Mesenchymal stem cell (in vitro differentiated cells and primary cell): ENCODE results near the gene COX5B.
A peak's percentile ranks its signal among the peaks of the same experiment; 100 is the strongest.

Source experiments
- DNase-seq: peaks from one replicate; pipeline ENCODE4 v3.0.0-alpha.2; 2013
- H2AFZ ChIP-seq: one replicate; pipeline ENCODE4 v1.6.1; 2013; ENCODE audit warnings: low read depth, mild to moderate bottlenecking, control low read depth, inconsistent platforms, low read length, moderate library complexity
- H2AK5ac ChIP-seq: 2 replicates; pipeline ENCODE4 v1.6.1; 2013; ENCODE audit warnings: low read length, moderate library complexity, mild to moderate bottlenecking, inconsistent platforms; ENCODE audit not compliant: severe bottlenecking
- H2BK120ac ChIP-seq: one replicate; pipeline ENCODE4 v1.6.1; 2013; ENCODE audit warnings: low read depth, mild to moderate bottlenecking, inconsistent platforms, low read length, moderate library complexity
- H2BK12ac ChIP-seq, 2 experiments: one replicate each; pipeline ENCODE4 v1.6.1; 2013; ENCODE audit warnings: inconsistent platforms in 2 of 2, low read length in 2 of 2, mild to moderate bottlenecking in 2 of 2, moderate library complexity in 2 of 2, control low read depth in 1 of 2
- H2BK15ac ChIP-seq: one replicate; pipeline ENCODE4 v1.6.1; 2013; ENCODE audit warnings: mild to moderate bottlenecking, low read depth, inconsistent platforms; ENCODE audit not compliant: poor library complexity, severe bottlenecking
- H2BK5ac ChIP-seq: 2 replicates; pipeline ENCODE4 v1.6.1; 2013; ENCODE audit warnings: low read depth, mild to moderate bottlenecking, low read length, control low read depth, inconsistent platforms; ENCODE audit not compliant: poor library complexity, severe bottlenecking
- H3K14ac ChIP-seq, 2 experiments: one replicate each; pipeline ENCODE4 v1.6.1; 2013; ENCODE audit warnings: inconsistent platforms in 2 of 2, low read length in 2 of 2, control low read depth in 1 of 2, mild to moderate bottlenecking in 1 of 2, moderate library complexity in 1 of 2
- H3K18ac ChIP-seq, 2 experiments: one replicate each; pipeline ENCODE4 v1.6.1; 2013; ENCODE audit warnings: inconsistent platforms in 2 of 2, low read length in 2 of 2, control low read depth in 1 of 2, low read depth in 1 of 2, mild to moderate bottlenecking in 1 of 2
- H3K23ac ChIP-seq, 2 experiments: one replicate each; pipeline ENCODE4 v1.6.1; 2013; ENCODE audit warnings: inconsistent platforms in 2 of 2, low read length in 2 of 2, mild to moderate bottlenecking in 2 of 2, moderate library complexity in 2 of 2, control low read depth in 1 of 2
- H3K27ac ChIP-seq: 2 replicates; pipeline ENCODE4 v1.5.1; 2013; ENCODE audit warnings: mild to moderate bottlenecking, moderate library complexity, low read length, control low read depth, inconsistent platforms; ENCODE audit not compliant: poor library complexity, severe bottlenecking
- H3K27me3 ChIP-seq, 2 experiments: 2 replicates each; pipeline versions ENCODE4 v1.6.1 to v1.7.0; 2013; ENCODE audit warnings: low read length in 2 of 2, mild to moderate bottlenecking in 2 of 2, moderate library complexity in 2 of 2, control low read depth in 1 of 2, inconsistent platforms in 1 of 2; ENCODE audit not compliant: control insufficient read depth in 1 of 2, insufficient read depth in 1 of 2
- H3K36me3 ChIP-seq, 2 experiments: 2 replicates each; pipeline versions ENCODE4 v1.6.1 to v1.7.0; 2013; ENCODE audit warnings: low read length in 2 of 2, control low read depth in 1 of 2, inconsistent platforms in 1 of 2, low read depth in 1 of 2, mild to moderate bottlenecking in 1 of 2; ENCODE audit not compliant: insufficient read depth in 2 of 2, control insufficient read depth in 1 of 2
- H3K4ac ChIP-seq, 2 experiments: one replicate each; pipeline ENCODE4 v1.6.1; 2013; ENCODE audit warnings: inconsistent platforms in 2 of 2, low read length in 2 of 2, mild to moderate bottlenecking in 2 of 2, moderate library complexity in 2 of 2, control low read depth in 1 of 2, low read depth in 1 of 2
- H3K4me1 ChIP-seq: 2 replicates; pipeline ENCODE4 v1.6.1; 2013; ENCODE audit warnings: low read depth, low read length, control low read depth; ENCODE audit not compliant: control insufficient read depth, insufficient read depth
- H3K4me2 ChIP-seq: 2 replicates; pipeline ENCODE4 v1.6.1; 2013; ENCODE audit warnings: low read length, mild to moderate bottlenecking, inconsistent platforms; ENCODE audit not compliant: poor library complexity, severe bottlenecking
- H3K4me3 ChIP-seq, 2 experiments: 2 replicates each; pipeline versions ENCODE4 v1.5.1 to v1.7.0; 2013; ENCODE audit warnings: low read length in 2 of 2, mild to moderate bottlenecking in 2 of 2, control low read depth in 1 of 2, low read depth in 1 of 2; ENCODE audit not compliant: insufficient read depth in 1 of 2
- H3K79me1 ChIP-seq: replicated peaks from 2 replicates; pipeline ENCODE4 v1.6.1; 2013; ENCODE audit warnings: mild to moderate bottlenecking, control low read depth, low read length, inconsistent platforms; ENCODE audit not compliant: poor library complexity, severe bottlenecking
- H3K9ac ChIP-seq: 2 replicates; pipeline ENCODE4 v1.7.0; 2013; ENCODE audit warnings: mild to moderate bottlenecking, low read length, moderate library complexity
- H3K9me3 ChIP-seq: 2 replicates; pipeline ENCODE4 v1.7.0; 2013; ENCODE audit warnings: mild to moderate bottlenecking, low read length; ENCODE audit not compliant: control insufficient read depth
- H4K8ac ChIP-seq: one replicate; pipeline ENCODE4 v1.6.1; 2013; ENCODE audit warnings: inconsistent platforms, mild to moderate bottlenecking, low read length, moderate library complexity
- H4K91ac ChIP-seq: one replicate; pipeline ENCODE4 v1.6.1; 2013; ENCODE audit warnings: mild to moderate bottlenecking, low read length, inconsistent platforms
- WGBS: methylation state at CpG from one replicate; pipeline ENCODE4 v1.1.7; 2013; ENCODE audit warnings: mixed read lengths; 5-methylcytosine and 5-hydroxymethylcytosine counted together

The COX5B gene

DNA sequence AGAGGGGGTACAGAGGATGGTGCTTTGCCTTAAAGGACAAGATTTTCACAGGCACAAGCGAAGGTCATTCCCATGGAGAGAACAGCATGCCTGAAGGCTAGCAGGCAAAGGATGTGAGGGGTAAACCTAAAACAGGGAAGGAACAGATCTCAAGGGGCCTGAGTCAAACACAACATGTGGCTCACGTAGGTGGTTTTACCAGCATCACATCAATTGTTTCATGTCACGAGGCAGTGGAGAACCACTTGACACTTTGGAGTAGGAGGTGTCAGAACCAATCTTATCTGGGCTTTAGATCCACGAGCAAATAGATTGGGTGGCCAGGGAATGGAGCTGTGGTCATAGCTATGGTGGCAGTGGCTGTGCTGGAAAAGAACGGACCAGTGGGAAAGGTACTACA is 8.4 kb downstream of the COX5B start:
- H2BK5ac ChIP-seq = no peak overlapping the region
- no peak overlapping the region for H4K91ac ChIP-seq
- no peak overlapping the region for H3K23ac ChIP-seq
- no peak overlapping the region for H2BK15ac ChIP-seq
- no peak overlapping the region for H3K18ac ChIP-seq
- H3K14ac ChIP-seq = no peak overlapping the region
- no peaks in the 10 kb centered on the region for H3K27me3 ChIP-seq
- no peak overlapping the region for H4K8ac ChIP-seq
- H2AK5ac ChIP-seq = no peak overlapping the region
- no peak overlapping the region for H3K27ac ChIP-seq
- 95% methylated on average over 5 of the region's 5 CpGs for WGBS
- no peak overlapping the region for H3K4ac ChIP-seq
- no peak for DNase-seq
- H3K4me3 ChIP-seq = no peak overlapping the region
- peaks cover 62 to 79% of the 10 kb centered on the region in 2 experiments for H3K36me3 ChIP-seq
- no peak overlapping the region for H2AFZ ChIP-seq
- H2BK12ac ChIP-seq = no peak overlapping the region
- peaks cover 18% of the 10 kb centered on the region for H3K9me3 ChIP-seq
- peaks cover 17% of the 10 kb centered on the region for H3K79me1 ChIP-seq
- H3K4me2 ChIP-seq = no peak overlapping the region
- H2BK120ac ChIP-seq = no peak overlapping the region
- no peaks in the 10 kb centered on the region for H3K4me1 ChIP-seq
- H3K9ac ChIP-seq = no peak overlapping the region

DNA sequence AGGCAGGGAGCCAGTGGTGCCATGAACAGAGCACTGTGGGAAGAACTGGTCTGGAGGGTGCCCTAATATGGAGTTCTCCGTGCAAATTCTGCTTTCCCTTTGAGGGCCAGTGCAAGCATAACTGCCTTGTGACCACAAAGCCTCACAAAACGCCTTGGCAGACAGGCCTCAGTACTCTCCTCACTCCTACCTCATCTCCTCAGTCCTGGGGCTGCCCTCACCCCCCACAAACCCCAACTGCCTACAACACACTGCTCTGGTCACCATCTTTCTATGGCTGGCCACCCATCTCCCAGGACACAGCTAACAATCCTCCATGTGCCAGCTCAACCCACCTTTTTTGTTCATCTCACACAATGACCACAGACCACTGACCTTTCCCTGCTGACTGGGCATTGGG is 8.9 kb downstream of the COX5B start:
- no peaks in the 10 kb centered on the region for H3K27me3 ChIP-seq
- H2BK15ac ChIP-seq = no peak overlapping the region
- H2BK12ac ChIP-seq = no peak overlapping the region
- H3K36me3 ChIP-seq = peaks cover 64 to 74% of the 10 kb centered on the region in 2 experiments
- no peak overlapping the region for H2AK5ac ChIP-seq
- H4K8ac ChIP-seq = no peak overlapping the region
- no peak overlapping the region for H3K4me3 ChIP-seq
- H3K4me1 ChIP-seq = peaks cover 2% of the 10 kb centered on the region
- WGBS = 99% methylated on average over 2 of the region's 2 CpGs
- no peak overlapping the region for H3K14ac ChIP-seq
- H3K9ac ChIP-seq = no peak overlapping the region
- no peak overlapping the region for H3K27ac ChIP-seq
- no peak overlapping the region for H2AFZ ChIP-seq
- H3K79me1 ChIP-seq = peaks cover 21% of the 10 kb centered on the region
- H2BK120ac ChIP-seq = no peak overlapping the region
- H3K18ac ChIP-seq = no peak overlapping the region
- no peak overlapping the region for H3K4me2 ChIP-seq
- DNase-seq = no peak
- no peak overlapping the region for H3K4ac ChIP-seq
- H3K9me3 ChIP-seq = peaks cover 18% of the 10 kb centered on the region
- no peak overlapping the region for H3K23ac ChIP-seq
- H2BK5ac ChIP-seq = no peak overlapping the region
- H4K91ac ChIP-seq = no peak overlapping the region

DNA sequence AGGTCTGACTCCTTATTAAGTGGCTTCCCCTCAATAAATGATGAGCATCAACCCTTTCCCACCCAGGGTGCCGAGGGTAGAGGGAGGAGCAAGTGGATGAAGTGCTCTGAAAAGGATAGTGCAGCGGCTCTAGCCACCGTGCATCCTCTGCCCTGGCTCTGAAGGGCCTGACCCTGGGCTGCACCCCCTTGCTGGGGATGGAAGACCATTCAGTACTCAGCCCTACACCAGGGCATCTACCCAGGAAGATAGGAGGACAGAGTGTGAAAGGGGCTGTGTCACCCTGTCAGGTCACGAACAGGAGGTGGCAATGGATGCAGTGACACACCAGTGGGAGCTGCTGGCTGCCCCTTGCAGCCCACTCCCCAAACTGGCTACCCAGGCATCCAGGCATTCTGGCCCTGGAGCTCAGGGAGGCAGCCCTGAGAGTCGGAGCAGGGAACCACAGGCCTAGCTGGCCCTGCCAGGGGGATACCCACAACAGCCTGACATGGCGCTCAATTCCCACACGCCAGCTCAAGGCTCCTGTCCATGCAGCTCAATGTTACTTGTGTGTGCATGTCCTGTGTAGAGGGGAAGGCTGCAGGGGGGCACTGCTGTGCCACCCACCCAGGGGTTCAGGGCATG is 10.4 kb downstream of the COX5B start:
- no peak overlapping the region for H2BK12ac ChIP-seq
- H3K23ac ChIP-seq = no peak overlapping the region
- H2AFZ ChIP-seq = no peak overlapping the region
- no peaks in the 10 kb centered on the region for H3K27me3 ChIP-seq
- no peak overlapping the region for H3K4me3 ChIP-seq
- H3K14ac ChIP-seq = no peak overlapping the region
- peaks cover 18% of the 10 kb centered on the region for H3K9me3 ChIP-seq
- no peak overlapping the region for H2BK120ac ChIP-seq
- H3K18ac ChIP-seq = no peak overlapping the region
- peaks cover 14% of the 10 kb centered on the region for H3K4me1 ChIP-seq
- DNase-seq = no peak
- H2BK5ac ChIP-seq = no peak overlapping the region
- H2AK5ac ChIP-seq = no peak overlapping the region
- no peak overlapping the region for H4K8ac ChIP-seq
- H4K91ac ChIP-seq = peak overlapping the region; percentile 35
- WGBS = over 99% methylated on average over 7 of the region's 7 CpGs
- no peak overlapping the region for H3K4me2 ChIP-seq
- peaks cover 64 to 68% of the 10 kb centered on the region in 2 experiments for H3K36me3 ChIP-seq
- H3K27ac ChIP-seq = no peak overlapping the region
- H2BK15ac ChIP-seq = peak overlapping the region; percentile 2
- no peak overlapping the region for H3K4ac ChIP-seq
- no peak overlapping the region for H3K9ac ChIP-seq
- H3K79me1 ChIP-seq = peaks cover 25% of the 10 kb centered on the region

DNA sequence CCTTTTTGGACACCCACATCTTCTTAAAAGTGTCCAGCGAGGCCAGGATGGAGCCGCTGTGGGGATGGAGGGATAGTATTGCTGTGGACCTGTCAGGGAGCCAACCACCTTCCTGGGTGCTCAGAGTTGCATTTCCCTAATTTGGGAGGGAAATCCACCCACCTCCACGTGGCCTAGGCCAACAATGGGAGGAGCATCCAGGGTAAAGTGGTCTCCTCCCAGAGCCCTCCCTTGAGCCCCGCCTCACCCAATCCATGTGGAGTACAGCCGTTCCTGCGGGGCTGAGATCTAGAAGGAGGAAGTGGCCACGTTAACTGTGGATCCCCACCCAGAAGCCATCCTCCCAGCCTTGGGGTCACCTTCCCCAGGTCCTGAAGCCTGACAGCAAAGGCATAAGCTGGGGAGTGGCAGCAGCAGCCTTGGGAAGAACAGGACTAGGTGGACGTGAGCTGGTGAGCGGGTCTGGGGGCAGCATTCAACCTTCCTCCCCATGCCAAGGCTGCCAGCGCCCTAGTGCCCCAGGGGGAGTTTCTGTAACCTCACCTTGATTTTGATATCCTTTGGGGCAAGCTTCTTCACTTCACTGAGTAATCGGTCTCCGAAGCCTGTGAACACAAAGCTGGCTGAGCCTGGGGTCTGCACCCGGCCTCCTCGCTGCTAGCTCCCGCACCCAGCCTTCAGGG is 11.2 kb downstream of the COX5B start:
- WGBS = 91% methylated on average over 15 of the region's 15 CpGs

More for the DNA sequence above, 11.2 kb downstream of the COX5B start:
- H3K4me2 ChIP-seq = no peak overlapping the region
- H2BK120ac ChIP-seq = no peak overlapping the region
- H4K91ac ChIP-seq = no peak overlapping the region
- DNase-seq = no peak
- no peak overlapping the region for H3K4me3 ChIP-seq
- no peak overlapping the region for H2AFZ ChIP-seq
- no peaks in the 10 kb centered on the region for H3K27me3 ChIP-seq
- H3K9ac ChIP-seq = no peak overlapping the region
- no peak overlapping the region for H2BK12ac ChIP-seq
- no peak overlapping the region for H3K27ac ChIP-seq
- H3K4me1 ChIP-seq = peaks cover 21% of the 10 kb centered on the region
- peaks cover 25% of the 10 kb centered on the region for H3K79me1 ChIP-seq
- H4K8ac ChIP-seq = no peak overlapping the region
- H3K36me3 ChIP-seq = peaks cover 64 to 68% of the 10 kb centered on the region in 2 experiments
- H3K18ac ChIP-seq = no peak overlapping the region
- H3K14ac ChIP-seq = no peak overlapping the region
- H3K9me3 ChIP-seq = peaks cover 18% of the 10 kb centered on the region
- H3K23ac ChIP-seq = no peak overlapping the region
- no peak overlapping the region for H3K4ac ChIP-seq
- H2BK5ac ChIP-seq = no peak overlapping the region
- no peak overlapping the region for H2BK15ac ChIP-seq
- no peak overlapping the region for H2AK5ac ChIP-seq
